ENCODE measurements around the gene ALOX15B.
"Not testable (repeated sequence)": the region's sequence is repeated elsewhere in the genome, so short reads cannot be mapped to it uniquely, and the experiment has no call there.

ALOX15B gene

DNA sequence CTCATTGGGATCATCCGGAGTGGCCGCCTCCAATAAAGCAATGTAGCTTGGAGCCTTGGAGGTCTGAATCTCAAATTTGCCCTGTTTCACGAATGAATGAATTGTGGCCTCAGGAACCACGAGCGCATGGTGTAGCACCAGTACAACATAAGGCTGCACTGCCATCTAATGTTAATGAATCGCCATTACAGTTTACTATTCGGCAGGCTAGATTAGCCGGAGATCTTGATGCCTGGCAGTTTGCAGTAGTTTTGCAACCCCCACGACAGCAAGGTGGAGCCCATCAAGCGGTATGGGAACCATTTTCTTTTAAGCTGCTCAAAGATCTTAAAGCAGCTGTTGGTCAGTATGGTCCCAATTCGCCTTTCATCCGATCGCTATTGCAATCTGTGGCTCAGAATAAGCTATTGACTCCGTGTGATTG lies 18.8 kb downstream of the ALOX15B start:
- H3K4me3 ChIP-seq (ENCODE audit: low read depth, low read length), result peak overlapping the region; percentile 61

DNA sequence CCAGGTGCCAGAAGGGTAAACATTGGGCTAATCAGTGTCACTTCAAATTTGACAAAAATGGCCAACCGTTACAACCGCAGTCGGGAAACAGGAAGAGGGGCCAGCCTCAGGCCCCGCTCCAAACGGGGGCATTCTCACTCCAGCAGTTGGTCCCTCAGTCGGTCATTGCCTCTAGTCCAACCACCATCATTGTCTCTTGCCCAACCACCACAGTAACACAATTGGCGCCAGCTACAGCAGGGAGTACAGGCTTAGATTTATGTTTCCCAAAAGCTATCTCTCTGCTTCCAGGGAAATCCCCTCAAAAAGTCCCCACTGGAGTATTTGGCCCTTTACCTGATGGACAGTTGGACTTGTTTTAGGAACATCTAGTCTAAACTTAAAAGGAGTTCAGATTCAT lies 20.3 kb downstream of the ALOX15B start:
- no peak for DNase-seq (ENCODE audit: low read depth)
- H3K4me3 ChIP-seq (ENCODE audit: low read depth, low read length), result peak overlapping the region; percentile 61
- no peak for TF ChIP-seq CTCF (IDR thresholded peaks at IDR 0.05; ENCODE audit: control insufficient read depth, extremely low read depth, insufficient read depth)

More for the DNA sequence above, 18.8 kb downstream of the ALOX15B start:
- peak; percentile 80 for DNase-seq (ENCODE audit: low read depth)
- peak; percentile 89 for TF ChIP-seq CTCF (IDR thresholded peaks at IDR 0.05; ENCODE audit: control insufficient read depth, extremely low read depth, insufficient read depth)

GRCh38 chr17:8060274-8060673 lies 21.4 kb downstream of the ALOX15B start:
- TF ChIP-seq CTCF (IDR thresholded peaks at IDR 0.05; ENCODE audit: control insufficient read depth, extremely low read depth, insufficient read depth), result peak; percentile 61
- DNase-seq (ENCODE audit: low read depth), result peak; percentile 82
- H3K4me3 ChIP-seq (ENCODE audit: low read depth, low read length), result peak overlapping the region; percentile 61

- H3K4me3 ChIP-seq (ENCODE audit: low read depth, low read length); DNase-seq (ENCODE audit: low read depth): not testable (repeated sequence)
Observed at GRCh38 chr17:8061851-8062250, 23.0 kb downstream of the ALOX15B start.

- no peak for DNase-seq (ENCODE audit: low read depth)
- TF ChIP-seq CTCF (IDR thresholded peaks at IDR 0.05; ENCODE audit: control insufficient read depth, extremely low read depth, insufficient read depth), result no peak
- H3K4me3 ChIP-seq (ENCODE audit: low read depth, low read length), result peak overlapping the region; percentile 39
Observed at GRCh38 chr17:8062435-8062806, 23.6 kb downstream of the ALOX15B start.

- peak overlapping the region; percentile 39 for H3K4me3 ChIP-seq (ENCODE audit: low read depth, low read length)
- no peak for TF ChIP-seq CTCF (IDR thresholded peaks at IDR 0.05; ENCODE audit: control insufficient read depth, extremely low read depth, insufficient read depth)
- peak; percentile 65 for DNase-seq (ENCODE audit: low read depth)
Observed at GRCh38 chr17:8062807-8063483, 24.1 kb downstream of the ALOX15B start.

DNA sequence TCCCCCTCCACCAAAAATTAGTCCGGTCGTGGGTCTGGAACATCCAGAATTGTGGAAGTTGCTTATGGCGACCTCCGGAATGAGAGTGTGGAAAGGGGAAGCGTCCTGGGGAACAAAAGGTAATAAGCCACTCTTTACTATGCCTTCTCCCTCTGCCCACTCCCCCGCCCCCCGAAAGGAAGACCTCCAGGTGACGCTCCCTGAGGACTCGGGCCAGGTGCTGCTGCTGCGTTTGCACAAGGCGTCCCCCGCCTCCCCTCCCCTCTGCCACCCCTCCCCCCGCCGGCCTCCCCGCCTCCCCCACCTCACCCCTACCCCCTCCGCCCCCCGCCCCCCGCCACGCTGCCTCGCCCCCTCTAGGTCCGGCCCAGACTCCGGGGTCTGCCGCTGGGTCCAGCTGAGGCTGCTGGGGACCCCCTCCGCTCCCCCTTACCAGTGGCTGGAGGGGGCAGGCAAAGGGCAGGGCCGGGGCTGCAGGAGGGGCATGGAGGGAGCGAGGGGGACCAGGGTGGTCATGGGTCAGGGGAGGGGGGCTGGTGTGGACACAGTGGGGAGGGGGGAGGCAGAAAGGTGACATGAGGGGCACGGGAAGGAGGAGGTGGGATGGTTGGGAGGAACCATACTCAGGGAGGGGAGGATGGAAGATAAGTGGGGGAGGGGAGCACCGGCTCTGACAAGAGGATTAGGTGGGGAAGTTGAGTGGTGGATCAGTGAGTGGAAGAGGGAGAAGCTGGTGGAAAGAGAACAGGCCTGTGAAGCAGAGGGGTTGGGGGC lies 25.1 kb downstream of the ALOX15B start:
- TF ChIP-seq CTCF (IDR thresholded peaks at IDR 0.05; ENCODE audit: control insufficient read depth, extremely low read depth, insufficient read depth), result no peak
- no peak for DNase-seq (ENCODE audit: low read depth)
- no peak overlapping the region for H3K4me3 ChIP-seq (ENCODE audit: low read depth, low read length)

Data from LNCaP clone FGC (cell line).